ENCODE data around the gene RIMBP3C.
"Not testable (repeated sequence)": the region's sequence is repeated elsewhere in the genome, so short reads cannot be mapped to it uniquely, and the experiment has no call there.

GRCh38 chr22:21596356-21597135 lies 45.3 kb upstream of the RIMBP3C start:
- TF ChIP-seq CTCF, POLR2A (IDR thresholded peaks at IDR 0.05): not testable (repeated sequence)

All from right lobe of liver (tissue), 4 donors.